Hematopoietic multipotent progenitor cell treated with erythropoietin and hydrocortisone succinate and interleukin-3 and kit ligand, for 17 days (in vitro differentiated cells): ENCODE measurements around the gene SMARCA5.

Source experiments
- DNase-seq: peaks from one replicate; pipeline ENCODE4 v3.0.0-alpha.2; 2015; ENCODE audit warnings: low spot score

The SMARCA5 gene

DNA sequence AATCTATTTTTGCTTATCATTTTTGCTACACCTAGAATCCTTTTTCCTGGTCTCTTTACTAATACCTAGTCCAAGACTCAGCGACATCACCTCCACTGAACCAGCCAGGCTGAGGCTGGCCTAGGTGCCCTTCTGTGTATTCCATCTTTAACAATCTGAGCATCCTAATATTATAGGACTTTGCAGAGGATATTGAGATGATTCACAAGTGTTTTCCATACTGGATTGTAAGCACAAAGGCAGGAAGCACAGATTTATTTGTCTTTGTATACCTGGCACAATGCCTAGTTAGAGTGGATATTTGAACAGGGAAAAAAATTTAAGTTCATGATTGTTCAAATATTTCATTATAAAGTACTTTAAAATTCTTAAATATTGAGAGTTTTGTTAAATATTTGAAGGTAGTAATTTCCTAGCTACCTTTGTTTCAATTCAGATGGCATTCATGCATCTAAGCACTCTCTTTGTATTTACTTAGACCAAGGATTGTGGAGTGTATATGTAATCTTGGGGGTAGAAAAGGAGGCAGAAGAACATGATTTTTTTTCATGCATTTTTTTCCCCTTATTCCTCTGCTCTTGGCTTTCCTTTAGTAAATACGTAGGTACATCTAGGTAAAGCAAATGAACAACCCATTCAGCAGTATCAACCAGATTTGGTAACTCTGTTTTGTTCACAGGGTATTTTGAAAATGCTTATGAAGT, 18.4 kb downstream of the SMARCA5 start:
- no peak for DNase-seq

DNA sequence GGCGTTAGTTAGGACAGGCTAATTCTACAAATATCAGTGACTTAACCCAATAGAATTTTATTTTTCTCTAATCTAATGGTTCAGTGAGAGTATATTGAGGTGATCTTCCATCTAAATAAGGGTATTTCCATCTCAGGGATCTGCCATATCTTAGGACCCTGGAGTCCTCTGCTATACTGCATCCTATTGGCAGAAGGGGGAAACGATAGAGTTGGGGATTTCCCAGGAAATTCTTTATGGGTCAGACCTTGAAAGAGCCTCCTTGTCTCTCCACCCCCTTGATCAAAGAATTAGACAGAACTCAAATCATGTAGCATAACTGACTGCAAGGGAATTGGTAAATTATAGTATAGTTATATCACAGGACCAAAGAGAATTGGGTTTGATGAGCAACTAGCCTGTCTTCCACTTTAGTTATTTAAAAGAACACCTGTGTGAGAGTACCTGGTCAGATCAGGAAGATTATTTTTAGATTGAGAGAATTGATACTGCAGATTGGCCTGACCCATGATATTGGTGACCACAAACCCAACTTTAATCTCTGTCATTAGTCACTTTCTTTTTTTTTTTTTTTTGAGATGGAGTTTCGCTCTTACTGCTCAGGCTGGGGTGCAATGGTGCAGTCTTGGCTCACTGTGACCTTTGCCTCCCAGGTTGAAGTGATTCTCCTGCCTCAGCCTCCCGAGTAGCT, 25.6 kb downstream of the SMARCA5 start:
- no peak for DNase-seq

DNA sequence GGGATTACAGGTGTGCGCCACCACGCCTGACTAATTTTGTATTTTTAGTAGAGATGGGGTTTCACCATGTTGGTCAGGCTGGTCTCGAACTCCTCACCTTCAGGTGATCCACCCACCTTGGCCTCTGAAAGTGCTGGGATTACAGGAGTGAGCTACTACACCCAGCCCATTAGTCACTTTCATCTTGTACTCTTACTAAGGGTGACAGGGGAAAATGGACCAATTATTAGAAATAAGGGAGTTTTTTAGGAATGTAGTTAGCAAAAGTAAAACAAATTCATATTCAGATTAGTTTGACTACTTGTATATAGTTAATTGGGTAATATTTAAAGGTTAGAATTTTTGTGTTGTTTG, 26.1 kb downstream of the SMARCA5 start:
- DNase-seq, result no peak

DNA sequence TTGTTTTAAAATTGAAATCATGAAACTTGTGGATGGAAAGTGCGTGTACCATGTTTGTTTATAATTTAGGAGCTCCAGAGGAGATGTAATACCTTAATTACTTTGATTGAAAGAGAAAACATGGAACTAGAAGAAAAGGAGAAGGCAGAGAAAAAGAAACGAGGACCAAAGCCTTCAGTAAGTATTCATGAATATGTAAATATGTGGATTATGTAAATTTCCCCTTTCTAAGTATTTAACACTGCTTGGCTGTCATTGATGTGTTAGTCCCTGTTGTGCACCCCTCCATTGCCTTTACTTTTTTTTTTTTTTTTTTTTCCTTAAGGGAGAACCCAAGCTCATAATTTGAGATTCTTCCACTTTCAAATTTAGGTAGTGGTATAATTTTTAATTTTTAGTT, 36.4 kb downstream of the SMARCA5 start:
- no peak for DNase-seq

DNA sequence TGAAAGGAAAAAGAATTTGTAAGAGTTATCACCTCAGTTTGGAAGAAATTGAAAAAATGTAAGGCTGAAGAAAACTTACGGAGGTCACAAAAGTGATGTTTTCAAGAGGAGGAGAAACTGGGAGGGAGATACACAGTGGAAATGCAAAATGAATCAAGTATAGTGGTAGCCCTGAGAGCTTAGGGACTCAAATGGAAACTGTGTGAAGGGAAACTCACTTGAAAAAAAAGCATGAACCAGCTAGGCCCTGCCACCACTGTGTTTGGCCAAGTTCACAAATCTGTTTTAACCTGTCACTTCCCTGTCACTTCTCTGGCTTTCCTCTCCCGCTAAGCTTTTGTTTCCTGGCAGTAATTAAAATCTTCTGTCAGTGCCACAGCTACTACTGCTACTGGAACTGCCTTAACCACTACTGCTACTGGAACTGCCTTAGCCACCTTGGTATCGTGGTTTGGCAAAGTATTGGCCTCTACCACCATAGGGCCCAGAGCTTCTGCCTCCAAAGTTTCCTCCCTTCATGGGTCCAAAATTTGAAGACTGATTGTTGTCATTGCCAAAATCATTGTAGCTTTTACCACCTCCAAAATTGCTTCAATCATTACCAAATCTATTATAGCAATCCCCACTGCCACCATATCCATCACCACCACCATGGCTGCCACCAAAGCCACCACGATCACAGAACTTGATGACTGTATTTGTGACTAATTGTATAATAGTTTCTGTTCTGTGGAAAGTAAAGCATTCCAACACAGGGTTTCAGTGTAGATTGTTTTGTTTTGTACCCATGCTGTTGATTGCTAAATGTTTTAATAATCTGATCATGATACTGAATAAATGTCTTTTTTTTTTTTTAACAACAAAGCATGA, 41.5 kb downstream of the SMARCA5 start:
- DNase-seq, result no peak

DNA sequence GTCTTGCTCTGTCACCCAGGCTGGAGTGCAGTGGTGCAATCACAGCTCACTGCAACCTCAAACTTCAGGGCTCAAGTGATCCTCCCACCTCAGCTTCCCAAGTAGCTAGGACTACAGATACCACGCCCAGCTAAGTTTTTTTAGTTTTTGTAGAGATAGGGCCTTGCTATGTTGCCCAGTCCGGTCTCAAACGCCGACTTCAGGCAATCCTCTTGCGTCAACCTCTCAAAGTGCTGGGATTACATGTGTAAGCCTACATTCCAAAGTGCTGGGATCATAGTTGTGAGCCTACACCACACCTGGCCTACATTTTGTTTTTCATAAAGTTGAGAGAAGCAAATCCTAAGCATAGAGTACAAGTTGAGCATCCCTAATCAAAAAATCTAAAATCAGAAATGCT, 42.2 kb downstream of the SMARCA5 start:
- no peak for DNase-seq

DNA sequence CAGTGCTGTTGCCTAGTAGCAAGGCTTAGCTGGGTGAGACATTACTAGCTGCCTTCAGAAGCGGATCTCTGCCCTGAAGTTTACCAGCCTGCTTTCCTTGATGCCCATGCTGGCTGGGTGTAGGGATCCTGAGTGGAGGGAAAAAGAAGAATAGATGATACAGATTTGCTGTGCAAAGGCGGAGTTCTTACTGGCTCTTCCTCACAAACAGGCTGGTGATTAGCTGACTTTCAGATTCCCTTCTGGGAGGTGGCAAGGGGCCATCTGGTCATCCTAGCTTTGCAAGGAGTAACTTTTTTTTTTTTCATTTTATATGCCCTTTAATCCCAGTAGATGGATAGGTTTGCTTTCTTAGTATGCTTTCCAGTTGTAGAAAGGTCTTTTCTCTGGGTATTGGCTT, 44.8 kb downstream of the SMARCA5 start:
- no peak for DNase-seq

DNA sequence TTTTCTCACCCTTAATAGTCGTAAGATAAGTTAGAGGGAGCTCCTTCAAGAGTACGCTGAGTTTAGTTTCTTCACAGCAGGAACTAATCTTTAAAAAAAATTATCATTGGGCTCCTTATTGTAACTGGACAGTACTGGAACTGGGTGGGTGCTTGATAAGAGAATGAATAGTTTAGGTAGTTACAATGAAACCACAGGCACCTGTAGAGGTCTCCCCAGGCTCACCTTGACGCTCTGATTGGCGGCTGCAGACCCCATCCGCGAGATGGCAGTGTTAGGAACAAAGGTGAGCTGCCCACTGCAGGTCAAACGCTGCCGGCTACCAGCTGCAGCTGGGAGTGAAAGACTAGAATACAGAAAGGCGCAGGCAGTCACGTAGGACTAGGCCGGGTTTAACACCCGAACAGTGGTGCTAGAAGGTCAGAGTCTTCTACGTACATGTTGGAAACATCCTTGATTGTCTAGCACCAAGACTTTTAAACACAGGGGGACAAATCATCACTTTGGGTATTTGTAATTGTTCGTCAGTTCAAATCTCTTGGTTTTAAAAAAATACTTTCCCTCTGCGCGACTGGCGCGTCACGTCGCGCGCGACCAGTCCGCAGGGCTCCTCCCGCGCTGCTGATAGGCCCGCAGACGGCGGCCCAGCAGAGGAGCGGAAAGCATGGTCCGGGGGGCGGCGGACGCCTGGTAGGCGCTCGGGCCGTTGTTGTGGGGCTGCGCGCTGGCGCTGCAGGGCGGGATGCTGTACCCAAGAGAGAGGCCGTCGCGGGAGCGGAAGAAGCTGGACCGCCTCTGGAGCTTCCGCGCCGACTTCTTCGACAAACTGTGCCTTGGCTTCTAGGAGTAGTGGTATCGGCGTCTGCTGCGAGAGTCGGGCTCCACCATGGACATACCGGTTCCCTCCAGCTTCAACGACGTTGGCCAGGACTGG, 45.6 kb downstream of the SMARCA5 start:
- peak; percentile 69 for DNase-seq

DNA sequence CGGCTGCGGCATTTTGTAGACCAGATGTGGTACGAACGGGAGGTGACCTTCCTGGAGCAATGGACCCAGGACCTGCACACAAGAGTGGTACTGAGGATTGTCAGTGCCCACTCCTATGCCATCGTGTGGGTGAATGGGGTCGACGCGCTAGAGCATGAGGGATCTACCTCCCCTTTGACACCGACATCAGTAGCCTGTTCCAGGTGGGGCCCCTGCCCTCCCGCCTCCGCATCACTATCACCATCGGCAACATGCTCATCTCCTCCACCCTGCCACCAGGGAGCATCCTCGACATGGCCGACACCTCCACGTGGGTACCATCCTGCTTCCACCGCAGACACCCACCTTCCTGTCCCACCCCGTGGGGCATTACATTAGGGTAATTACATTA, 46.2 kb downstream of the SMARCA5 start:
- no peak for DNase-seq

DNA sequence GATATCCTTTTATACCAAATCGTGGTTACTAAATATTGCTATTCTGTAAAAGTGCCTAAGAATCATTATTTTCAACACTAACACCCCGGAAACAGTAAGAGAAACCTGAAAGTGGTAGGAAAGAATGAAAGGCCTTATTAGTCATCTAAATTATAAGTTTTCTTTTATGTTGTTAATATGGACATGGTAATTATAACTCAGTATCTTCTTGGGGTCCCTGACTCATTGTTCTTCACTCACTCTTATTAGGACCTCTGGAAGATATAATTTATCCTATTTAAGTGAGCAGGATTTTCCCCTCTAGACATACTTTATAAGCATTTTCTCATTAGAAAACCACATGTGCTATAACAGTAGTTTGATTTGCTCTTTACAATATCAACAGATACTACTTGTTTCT, 51.0 kb downstream of the SMARCA5 start:
- DNase-seq, result no peak

DNA sequence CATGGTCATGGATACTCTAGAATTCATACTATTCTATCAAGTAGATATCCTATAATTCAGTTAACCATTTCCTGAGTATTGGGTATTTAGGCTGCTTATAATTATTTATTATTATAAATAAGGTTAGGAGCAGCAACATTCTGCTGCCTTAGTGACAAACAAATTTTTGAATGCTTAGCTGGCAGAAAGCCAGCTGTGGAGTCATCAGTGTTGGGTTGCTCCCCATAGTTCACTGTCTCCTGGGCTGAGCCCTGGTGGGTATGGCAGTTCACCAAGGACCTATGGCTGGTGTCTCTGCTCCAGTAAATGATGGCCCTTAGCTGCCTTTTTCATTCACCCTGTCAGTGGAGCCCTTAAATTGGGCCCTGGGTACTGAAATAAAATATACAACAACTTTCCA, 61.8 kb downstream of the SMARCA5 start:
- DNase-seq, result peak; percentile 53

DNA sequence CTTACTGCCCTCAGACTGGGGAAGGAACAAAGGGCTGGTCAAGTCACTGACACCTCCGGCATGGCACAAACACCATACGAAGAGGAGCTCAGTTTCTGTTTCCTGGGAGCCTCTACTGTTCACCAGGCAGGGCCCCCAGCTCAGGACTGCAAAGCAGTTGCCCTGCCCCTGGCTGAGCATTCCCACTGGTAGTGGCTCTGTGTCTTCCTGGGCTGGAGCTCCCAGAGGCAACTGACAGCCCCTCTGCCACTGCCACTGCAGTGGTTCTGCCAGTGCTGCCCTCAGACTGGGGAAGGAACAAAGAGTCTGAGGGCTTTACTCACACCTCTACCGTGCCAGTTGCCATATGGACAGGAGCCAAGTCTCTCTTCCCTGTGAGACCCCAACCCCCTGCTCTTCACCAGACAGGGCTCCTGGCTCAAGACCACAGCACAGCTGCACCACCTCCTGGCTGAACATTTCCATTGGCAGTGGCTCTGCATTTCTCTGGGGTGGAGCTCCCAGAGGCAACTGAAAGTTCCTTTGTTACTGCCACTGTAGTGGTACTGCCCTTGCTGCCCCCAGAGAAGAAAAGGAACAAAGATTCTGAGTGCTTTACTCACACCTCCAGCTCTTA, 67.9 kb downstream of the SMARCA5 start:
- DNase-seq, result no peak

DNA sequence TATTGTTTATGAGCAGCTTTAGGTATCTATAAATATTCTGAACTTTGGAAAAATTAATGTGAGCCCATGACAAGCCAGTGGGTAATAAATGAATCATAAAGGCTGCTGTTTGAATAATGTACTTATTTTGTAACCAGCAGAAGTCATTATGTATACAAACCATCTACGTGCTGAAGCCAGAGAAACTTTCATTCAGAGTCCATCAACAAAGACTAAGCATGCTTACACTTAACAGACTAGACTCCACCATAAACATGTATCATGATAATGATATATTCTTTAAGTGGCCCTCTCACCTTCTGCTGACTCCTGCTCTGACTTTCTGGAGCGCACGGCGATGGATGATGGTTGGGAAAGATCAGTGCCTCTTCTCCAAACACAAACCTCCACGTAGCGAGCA, 72.0 kb downstream of the SMARCA5 start:
- no peak for DNase-seq

DNA sequence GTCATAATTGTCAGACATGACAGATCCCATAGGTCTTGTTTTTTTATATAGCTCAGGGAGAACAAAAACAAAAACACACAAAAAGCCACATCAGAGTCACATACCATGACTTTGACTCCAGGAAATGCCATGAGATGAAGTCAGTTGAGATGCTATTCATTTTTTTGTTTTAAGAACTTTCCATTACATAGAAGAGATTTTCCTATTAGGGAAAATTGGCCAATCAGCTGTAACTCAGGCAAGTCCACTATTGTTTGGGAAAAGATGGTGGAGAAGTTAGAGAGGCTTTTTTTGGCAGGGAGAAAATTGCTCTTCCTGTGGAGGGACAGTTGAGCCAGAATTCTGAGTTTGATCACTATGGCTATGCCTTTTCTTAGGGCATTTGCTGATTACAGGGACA, 72.6 kb downstream of the SMARCA5 start:
- no peak for DNase-seq

DNA sequence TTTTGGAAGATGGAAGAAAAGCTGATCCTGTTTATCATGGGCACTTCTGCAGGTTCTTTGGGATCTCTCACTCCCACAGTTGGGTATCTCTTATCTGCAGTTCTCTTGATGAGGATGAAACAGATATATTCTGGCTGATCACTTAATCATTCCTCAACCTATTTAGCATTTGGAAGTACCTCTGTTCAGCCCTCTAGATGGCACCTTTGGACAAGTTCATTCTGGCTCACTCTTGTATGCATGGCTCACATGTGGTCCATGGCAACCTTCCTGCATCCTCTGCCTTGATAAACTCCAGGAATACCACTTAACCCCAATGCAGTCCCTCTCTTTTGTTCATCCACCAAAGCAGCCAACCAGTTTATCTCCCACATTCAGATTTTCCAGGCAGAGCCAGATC, 74.2 kb downstream of the SMARCA5 start:
- no peak for DNase-seq

DNA sequence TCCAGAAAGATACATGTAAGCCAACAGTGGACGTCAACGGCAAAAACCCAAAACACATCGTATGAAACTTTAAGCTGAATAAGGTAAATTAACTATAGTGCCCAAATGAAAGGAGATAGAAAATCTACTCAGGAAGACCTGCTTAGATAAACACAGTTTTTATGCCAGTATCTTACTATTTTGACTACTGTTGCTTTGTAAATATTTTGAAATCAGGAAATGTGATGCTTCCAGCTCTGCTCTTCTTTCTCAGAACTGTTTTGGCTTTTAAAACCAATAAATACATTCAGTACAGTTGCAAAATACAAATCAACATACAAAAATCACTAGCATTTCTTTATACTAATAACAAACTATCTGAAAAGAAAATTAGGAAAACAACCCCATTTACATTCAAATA, 83.8 kb downstream of the SMARCA5 start:
- DNase-seq, result no peak

DNA sequence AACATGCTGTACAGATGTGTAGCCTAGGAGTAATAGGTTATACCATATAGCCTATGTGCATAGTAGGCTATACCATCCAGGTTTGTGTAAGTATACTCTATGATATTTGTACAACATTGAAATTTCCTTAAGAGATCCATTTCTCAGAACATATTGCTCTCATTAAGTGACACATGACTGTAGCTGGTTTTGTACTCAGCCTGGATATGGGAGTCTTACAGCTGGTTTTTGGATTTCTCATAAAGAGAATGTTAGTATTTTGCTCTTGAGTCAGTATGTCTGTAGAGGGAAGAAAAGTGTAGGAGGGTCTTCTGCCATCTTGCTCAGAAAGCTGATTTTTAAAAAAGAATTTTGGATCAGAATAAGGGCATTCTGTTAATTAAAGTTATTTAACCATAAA, 85.3 kb downstream of the SMARCA5 start:
- no peak for DNase-seq

DNA sequence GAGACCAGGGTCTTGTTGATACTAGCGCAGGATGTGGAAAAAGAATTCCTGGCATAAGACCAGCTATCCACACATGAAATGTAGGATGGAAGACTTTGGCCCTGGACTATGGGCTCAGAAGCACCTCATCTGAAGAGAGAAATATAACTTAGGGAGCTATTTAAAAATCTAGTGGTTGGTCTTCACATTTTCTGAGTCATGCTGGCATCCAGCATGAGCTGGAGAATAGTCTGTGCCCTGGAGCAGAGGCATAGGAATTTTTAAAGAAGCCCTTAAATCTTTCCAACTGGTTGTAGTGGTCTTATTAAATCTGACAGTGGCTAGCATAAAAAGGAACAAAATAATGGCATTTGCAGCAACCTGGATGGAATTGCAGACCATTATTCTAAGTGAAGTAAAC, 86.3 kb downstream of the SMARCA5 start:
- no peak for DNase-seq

DNA sequence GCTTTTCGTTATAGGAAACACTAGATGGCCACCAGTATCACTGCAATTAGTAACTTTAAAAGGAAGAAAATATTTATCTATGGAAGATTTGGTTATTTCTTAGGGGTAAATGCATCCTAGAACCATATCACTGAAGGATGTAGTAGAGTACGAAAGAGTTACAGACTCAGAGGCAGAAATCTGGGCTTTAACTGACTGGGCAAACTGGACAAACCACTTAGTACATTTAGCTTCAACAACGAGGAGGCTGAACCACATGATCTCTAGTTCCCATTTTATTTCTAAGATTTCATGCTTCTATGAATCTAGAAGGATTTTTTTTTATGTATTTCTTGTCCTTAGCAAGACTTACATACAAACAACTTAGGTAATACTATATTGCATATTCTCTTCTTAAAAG, 93.0 kb downstream of the SMARCA5 start:
- DNase-seq, result no peak
